ENCODE results near the gene PCDHGA10. TPM values are rescaled to one million over a fixed set of nuclear protein-coding genes. Genes with fewer than 3 reads are reported as not detected.
"Not testable (repeated sequence)": the region's sequence is repeated elsewhere in the genome, so short reads cannot be mapped to it uniquely, and the experiment has no call there.

PCDHGA10 gene
- total RNA-seq, 1 donor: 0.52 TPM

GRCh38 chr5:141409598-141410306, 3.0 kb upstream of the PCDHGA10 start:
- peaks cover 96% of the 10 kb centered on the region for H3K27me3 ChIP-seq (ENCODE audit: insufficient read depth, low read length)
- no peak overlapping the region for H3K4me3 ChIP-seq (ENCODE audit: low read length)
- peaks cover 5% of the 10 kb centered on the region for H3K9me3 ChIP-seq (ENCODE audit: low read depth, low read length)
- H3K4me1 ChIP-seq (ENCODE audit: insufficient read depth, low read length): peaks cover 11% of the 10 kb centered on the region

- H3K4me1 ChIP-seq (ENCODE audit: insufficient read depth, low read length): peaks cover 11% of the 10 kb centered on the region
- peaks cover 95% of the 10 kb centered on the region for H3K27me3 ChIP-seq (ENCODE audit: insufficient read depth, low read length)
- H3K9me3 ChIP-seq (ENCODE audit: low read depth, low read length): peaks cover 5% of the 10 kb centered on the region
- no peak overlapping the region for H3K4me3 ChIP-seq (ENCODE audit: low read length)
Observed at GRCh38 chr5:141411575-141411974, 1.2 kb upstream of the PCDHGA10 start.

- Histone ChIP-seq H3K4me3 (ENCODE audit: low read length) (peak overlapping the region; percentile 32), H3K27me3 (ENCODE audit: insufficient read depth, low read length) (peaks cover 95% of the 10 kb centered on the region), H3K9me3 (ENCODE audit: low read depth, low read length) (peaks cover 5% of the 10 kb centered on the region), H3K4me1 (ENCODE audit: insufficient read depth, low read length) (peaks cover 17% of the 10 kb centered on the region)
Observed at GRCh38 chr5:141413540-141414069, 818 bp downstream of the PCDHGA10 start.

- Histone ChIP-seq H3K4me1 (ENCODE audit: insufficient read depth, low read length) (peaks cover 17% of the 10 kb centered on the region), H3K27me3 (ENCODE audit: insufficient read depth, low read length) (peaks cover 95% of the 10 kb centered on the region)
- H3K4me3 ChIP-seq (ENCODE audit: low read length); H3K9me3 ChIP-seq (ENCODE audit: low read depth, low read length): not testable (repeated sequence)
Observed at GRCh38 chr5:141414548-141415274, 1.9 kb downstream of the PCDHGA10 start.

GRCh38 chr5:141415275-141415618, 2.5 kb downstream of the PCDHGA10 start:
- H3K9me3 ChIP-seq (ENCODE audit: low read depth, low read length); H3K4me3 ChIP-seq (ENCODE audit: low read length): not testable (repeated sequence)
- Histone ChIP-seq H3K4me1 (ENCODE audit: insufficient read depth, low read length) (peaks cover 17% of the 10 kb centered on the region), H3K27me3 (ENCODE audit: insufficient read depth, low read length) (peaks cover 95% of the 10 kb centered on the region)

- not testable (repeated sequence) for H3K4me3 ChIP-seq (ENCODE audit: low read length); H3K9me3 ChIP-seq (ENCODE audit: low read depth, low read length)
- peaks cover 98% of the 10 kb centered on the region for H3K27me3 ChIP-seq (ENCODE audit: insufficient read depth, low read length)
- H3K4me1 ChIP-seq (ENCODE audit: insufficient read depth, low read length): peaks cover 23% of the 10 kb centered on the region
Observed at GRCh38 chr5:141417494-141418172, 4.8 kb downstream of the PCDHGA10 start, which contains the start of gene PCDHGB7. Gene PCDHGB7, plus strand, starts transcription at chr5:141417677. Its CDS starts 183 bp downstream, at chr5:141417860.

- peaks cover 12% of the 10 kb centered on the region for H3K4me1 ChIP-seq (ENCODE audit: insufficient read depth, low read length)
- no peaks in the 10 kb centered on the region for H3K9me3 ChIP-seq (ENCODE audit: low read depth, low read length)
- H3K27me3 ChIP-seq (ENCODE audit: insufficient read depth, low read length): peaks cover 95% of the 10 kb centered on the region
- H3K4me3 ChIP-seq (ENCODE audit: low read length): no peak overlapping the region
Observed at GRCh38 chr5:141419074-141419880, 6.5 kb downstream of the PCDHGA10 start.

GRCh38 chr5:141420855-141421488, 8.2 kb downstream of the PCDHGA10 start, which contains the start of gene PCDHGA11:
Gene PCDHGA11, plus strand, starts transcription at chr5:141421051. Its CDS starts 177 bp downstream, at chr5:141421228.
- peaks cover 12% of the 10 kb centered on the region for H3K4me1 ChIP-seq (ENCODE audit: insufficient read depth, low read length)

GRCh38 chr5:141421489-141421855, 8.7 kb downstream of the PCDHGA10 start:
- Histone ChIP-seq H3K4me3 (ENCODE audit: low read length) (peak overlapping the region; percentile 25), H3K9me3 (ENCODE audit: low read depth, low read length) (no peaks in the 10 kb centered on the region), H3K4me1 (ENCODE audit: insufficient read depth, low read length) (peaks cover 12% of the 10 kb centered on the region), H3K27me3 (ENCODE audit: insufficient read depth, low read length) (peaks cover 97% of the 10 kb centered on the region)

More at GRCh38 chr5:141420855-141421488, 8.2 kb downstream of the PCDHGA10 start, which contains the start of gene PCDHGA11:
- peaks cover 97% of the 10 kb centered on the region for H3K27me3 ChIP-seq (ENCODE audit: insufficient read depth, low read length)
- H3K4me3 ChIP-seq (ENCODE audit: low read length): peak within 1 kb of the TSS; percentile 25
- H3K9me3 ChIP-seq (ENCODE audit: low read depth, low read length): no peaks in the 10 kb centered on the region

GRCh38 chr5:141422742-141423291, 10.0 kb downstream of the PCDHGA10 start:
- no peak overlapping the region for H3K4me3 ChIP-seq (ENCODE audit: low read length)
- H3K4me1 ChIP-seq (ENCODE audit: insufficient read depth, low read length): peaks cover 8% of the 10 kb centered on the region
- H3K27me3 ChIP-seq (ENCODE audit: insufficient read depth, low read length): peaks cover 97% of the 10 kb centered on the region
- no peaks in the 10 kb centered on the region for H3K9me3 ChIP-seq (ENCODE audit: low read depth, low read length)

GRCh38 chr5:141427783-141428426, 15.1 kb downstream of the PCDHGA10 start:
- no peak overlapping the region for H3K4me3 ChIP-seq (ENCODE audit: low read length)
- H3K9me3 ChIP-seq (ENCODE audit: low read depth, low read length): no peaks in the 10 kb centered on the region
- peaks cover 92% of the 10 kb centered on the region for H3K27me3 ChIP-seq (ENCODE audit: insufficient read depth, low read length)
- H3K4me1 ChIP-seq (ENCODE audit: insufficient read depth, low read length): peaks cover 12% of the 10 kb centered on the region

GRCh38 chr5:141430332-141431113, 17.7 kb downstream of the PCDHGA10 start, which contains the start of gene PCDHGA12:
Gene PCDHGA12, plus strand, starts transcription at chr5:141430507. Its CDS starts 253 bp downstream, at chr5:141430760.
- no peak within 1 kb of the TSS for H3K4me3 ChIP-seq (ENCODE audit: low read length)
- peaks cover 12% of the 10 kb centered on the region for H3K4me1 ChIP-seq (ENCODE audit: insufficient read depth, low read length)
- no peaks in the 10 kb centered on the region for H3K9me3 ChIP-seq (ENCODE audit: low read depth, low read length)
- peaks cover 89% of the 10 kb centered on the region for H3K27me3 ChIP-seq (ENCODE audit: insufficient read depth, low read length)

GRCh38 chr5:141431286-141431685, 18.5 kb downstream of the PCDHGA10 start:
- H3K4me3 ChIP-seq (ENCODE audit: low read length): no peak overlapping the region
- peaks cover 12% of the 10 kb centered on the region for H3K4me1 ChIP-seq (ENCODE audit: insufficient read depth, low read length)
- H3K27me3 ChIP-seq (ENCODE audit: insufficient read depth, low read length): peaks cover 88% of the 10 kb centered on the region
- no peaks in the 10 kb centered on the region for H3K9me3 ChIP-seq (ENCODE audit: low read depth, low read length)

All from mononuclear cell (primary cell).